Trophoblast cell (in vitro differentiated cells and primary cell): ENCODE measurements around the gene ZNF317.

ENCODE experiments used
- DNase-seq, 2 donors: peaks; one replicate each; pipeline ENCODE4 v3.0.0-alpha.2; 2016
- H2AFZ ChIP-seq: 2 replicates; pipeline ENCODE4 v1.6.1; 2013; ENCODE audit warnings: low read length, moderate library complexity, mild to moderate bottlenecking; ENCODE audit not compliant: insufficient read depth, poor library complexity
- H2AK5ac ChIP-seq: 2 replicates; pipeline ENCODE4 v1.6.1; 2013; ENCODE audit warnings: mild to moderate bottlenecking, low read length
- H2BK120ac ChIP-seq: 2 replicates; pipeline ENCODE4 v1.6.1; 2013; ENCODE audit warnings: low read length, mild to moderate bottlenecking, moderate library complexity; ENCODE audit not compliant: insufficient read depth, poor library complexity
- H2BK12ac ChIP-seq: 2 replicates; pipeline ENCODE4 v1.6.1; 2013; ENCODE audit warnings: mild to moderate bottlenecking, low read length, moderate library complexity
- H2BK5ac ChIP-seq: 2 replicates; pipeline ENCODE4 v1.6.1; 2013; ENCODE audit warnings: low read length, low read depth, moderate library complexity, mild to moderate bottlenecking; ENCODE audit not compliant: poor library complexity
- H3K14ac ChIP-seq: 2 replicates; pipeline ENCODE4 v1.6.1; 2013; ENCODE audit warnings: mild to moderate bottlenecking, low read length
- H3K18ac ChIP-seq: 2 replicates; pipeline ENCODE4 v1.6.1; 2013; ENCODE audit warnings: mild to moderate bottlenecking, low read length
- H3K23ac ChIP-seq: 2 replicates; pipeline ENCODE4 v1.6.1; 2013; ENCODE audit warnings: low read length
- H3K27ac ChIP-seq: 2 replicates; pipeline ENCODE4 v1.5.1; 2013; ENCODE audit warnings: low read depth, mild to moderate bottlenecking, inconsistent platforms, low read length, moderate library complexity
- H3K27me3 ChIP-seq: 2 replicates; pipeline ENCODE4 v1.6.1; 2013; ENCODE audit warnings: inconsistent platforms, mild to moderate bottlenecking, low read length, moderate library complexity; ENCODE audit not compliant: insufficient read depth
- H3K36me3 ChIP-seq, 2 experiments: 1 replicate in 1 of 2; 2 replicates in 1 of 2; pipeline ENCODE4 v1.6.1; 2013; ENCODE audit warnings: low read length in 2 of 2, mild to moderate bottlenecking in 2 of 2, moderate library complexity in 1 of 2; ENCODE audit not compliant: insufficient read depth in 2 of 2, control insufficient read depth in 1 of 2
- H3K4ac ChIP-seq: 2 replicates; pipeline ENCODE4 v1.6.1; 2013; ENCODE audit warnings: low read depth, mild to moderate bottlenecking, low read length, moderate library complexity
- H3K4me1 ChIP-seq, 2 experiments: 1 replicate in 1 of 2; 2 replicates in 1 of 2; pipeline ENCODE4 v1.6.1; 2013; ENCODE audit warnings: low read length in 2 of 2, mild to moderate bottlenecking in 2 of 2, moderate library complexity in 1 of 2; ENCODE audit not compliant: insufficient read depth in 2 of 2, control insufficient read depth in 1 of 2
- H3K4me2 ChIP-seq: 2 replicates; pipeline ENCODE4 v1.6.1; 2013; ENCODE audit warnings: inconsistent platforms, mild to moderate bottlenecking, low read length, moderate library complexity
- H3K4me3 ChIP-seq: 2 replicates; pipeline ENCODE4 v1.5.1; 2013; ENCODE audit warnings: mild to moderate bottlenecking, low read depth, low read length, inconsistent platforms
- H3K79me1 ChIP-seq: one replicate; pipeline ENCODE4 v1.6.1; 2013; ENCODE audit warnings: low read length
- H3K79me2 ChIP-seq: 2 replicates; pipeline ENCODE4 v1.6.1; 2013; ENCODE audit warnings: low read length, mild to moderate bottlenecking; ENCODE audit not compliant: control insufficient read depth, insufficient read depth, poor library complexity
- H3K9ac ChIP-seq: 2 replicates; pipeline ENCODE4 v1.6.1; 2013; ENCODE audit warnings: mild to moderate bottlenecking, low read length
- H3K9me3 ChIP-seq: 2 replicates; pipeline ENCODE4 v1.6.1; 2013; ENCODE audit warnings: low read depth, mild to moderate bottlenecking, control low read depth, inconsistent platforms, low read length; ENCODE audit not compliant: insufficient read depth
- H4K12ac ChIP-seq: 2 replicates; pipeline ENCODE4 v1.6.1; 2013; ENCODE audit warnings: low read depth, mild to moderate bottlenecking, low read length, moderate library complexity
- H4K8ac ChIP-seq: 2 replicates; pipeline ENCODE4 v1.6.1; 2013; ENCODE audit warnings: low read depth, mild to moderate bottlenecking, low read length, moderate library complexity
- H4K91ac ChIP-seq: one replicate; pipeline ENCODE4 v1.6.1; 2013; ENCODE audit warnings: low read depth, mild to moderate bottlenecking, low read length, moderate library complexity
- WGBS: extraction: QIAGEN DNeasy Blood & Tissue Kit; methylation state at CpG from one replicate; pipeline ENCODE4 v1.1.7; 2013; ENCODE audit warnings: missing lambda C conversion rate; ENCODE audit not compliant: insufficient read length, insufficient coverage; ENCODE audit errors: extremely low coverage; 5-methylcytosine and 5-hydroxymethylcytosine counted together

Gene ZNF317

GRCh38 chr19:9165261-9165660 is 25.1 kb downstream of the ZNF317 start:
- DNase-seq = no peak
- Histone ChIP-seq H2AK5ac (no peak overlapping the region), H4K91ac (no peak overlapping the region), H4K12ac (no peak overlapping the region), H3K18ac (no peak overlapping the region), H3K4me1 (no peaks in the 10 kb centered on the region), H3K23ac (no peak overlapping the region), H3K9me3 (peaks cover 12% of the 10 kb centered on the region), H3K14ac (no peak overlapping the region), H2BK120ac (no peak overlapping the region), H3K27ac (no peak overlapping the region), H3K79me1 (no peaks in the 10 kb centered on the region), H3K4ac (no peak overlapping the region), H3K36me3 (peaks cover 30 to 36% of the 10 kb centered on the region in 2 experiments), H3K79me2 (no peaks in the 10 kb centered on the region), H2AFZ (no peak overlapping the region), H4K8ac (no peak overlapping the region), H3K4me3 (no peak overlapping the region), H3K9ac (no peak overlapping the region), H2BK5ac (no peak overlapping the region), H3K4me2 (no peak overlapping the region), H2BK12ac (no peak overlapping the region), H3K27me3 (no peaks in the 10 kb centered on the region)
- no CpG with 5 or more reads among the region's 3 CpGs for WGBS

DNA sequence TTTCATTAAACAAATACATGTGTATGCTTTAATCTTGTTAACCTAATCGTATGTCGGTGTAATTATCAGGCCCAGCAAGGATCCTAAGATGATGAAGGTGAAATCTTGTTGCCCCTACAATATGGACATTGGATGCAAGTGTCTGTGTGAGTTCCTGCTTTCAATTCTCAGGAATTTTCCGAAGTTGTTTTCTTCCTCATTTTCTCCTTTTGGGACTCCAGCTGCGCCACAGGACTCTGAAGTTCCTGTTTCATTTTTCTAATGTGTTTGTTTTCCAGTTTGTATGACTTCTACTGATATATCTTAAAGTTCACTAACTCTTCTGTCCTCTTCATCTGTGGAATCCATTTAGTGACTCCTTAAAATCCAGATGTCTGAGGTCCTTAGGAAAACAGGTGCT is 26.6 kb downstream of the ZNF317 start:
- H3K14ac ChIP-seq = no peak overlapping the region
- H4K91ac ChIP-seq = no peak overlapping the region
- no peaks in the 10 kb centered on the region for H3K79me2 ChIP-seq

GRCh38 chr19:9171393-9171991 is 31.3 kb downstream of the ZNF317 start:
- H3K23ac ChIP-seq = no peak overlapping the region
- WGBS = no CpG with 5 or more reads among the region's 6 CpGs

More for the DNA sequence above, 26.6 kb downstream of the ZNF317 start:
- Histone ChIP-seq H3K23ac (no peak overlapping the region), H3K4me2 (no peak overlapping the region), H3K4me3 (no peak overlapping the region), H3K18ac (no peak overlapping the region), H2BK120ac (no peak overlapping the region), H3K4ac (no peak overlapping the region), H3K4me1 (no peaks in the 10 kb centered on the region), H4K8ac (no peak overlapping the region), H3K36me3 (peaks cover 14 to 20% of the 10 kb centered on the region in 2 experiments), H4K12ac (no peak overlapping the region), H3K27ac (no peak overlapping the region), H3K79me1 (no peaks in the 10 kb centered on the region), H3K27me3 (no peaks in the 10 kb centered on the region), H2BK5ac (no peak overlapping the region), H3K9ac (no peak overlapping the region), H2AK5ac (no peak overlapping the region), H2BK12ac (no peak overlapping the region), H3K9me3 (no peaks in the 10 kb centered on the region), H2AFZ (no peak overlapping the region)
- WGBS = no CpG with 5 or more reads among the region's 4 CpGs
- DNase-seq = no peak

DNA sequence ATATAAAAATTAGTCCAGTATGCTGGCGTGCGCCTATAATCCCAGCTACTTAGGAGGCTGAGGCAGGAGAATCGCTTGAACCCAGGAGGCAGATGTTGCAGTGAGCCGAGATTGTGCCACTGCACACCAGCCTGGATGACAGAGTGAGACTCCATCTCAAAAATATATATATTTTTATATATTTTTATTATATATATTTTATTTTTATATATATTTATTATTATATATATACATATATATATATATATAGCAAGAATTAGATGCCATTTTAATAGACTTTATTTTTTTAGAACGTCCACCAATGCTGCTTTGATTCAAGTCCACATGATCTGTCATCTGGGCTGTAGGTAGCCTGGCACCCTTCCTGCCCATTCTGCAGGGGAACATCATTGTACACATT is 35.1 kb downstream of the ZNF317 start:
- Histone ChIP-seq H3K27me3 (no peaks in the 10 kb centered on the region), H2BK5ac (no peak overlapping the region), H3K79me2 (no peaks in the 10 kb centered on the region), H3K4ac (no peak overlapping the region), H3K18ac (no peak overlapping the region), H3K27ac (no peak overlapping the region), H3K14ac (no peak overlapping the region), H3K4me3 (no peak overlapping the region), H4K91ac (no peak overlapping the region), H3K36me3 (no peaks in the 10 kb centered on the region), H2BK120ac (no peak overlapping the region), H3K23ac (no peak overlapping the region), H4K8ac (no peak overlapping the region), H3K4me2 (no peak overlapping the region), H2AK5ac (no peak overlapping the region), H2BK12ac (no peak overlapping the region), H3K4me1 (no peaks in the 10 kb centered on the region), H4K12ac (no peak overlapping the region), H3K9ac (no peak overlapping the region), H2AFZ (no peak overlapping the region), H3K79me1 (no peaks in the 10 kb centered on the region), H3K9me3 (peaks cover 6% of the 10 kb centered on the region)
- no CpG with 5 or more reads among the region's 5 CpGs for WGBS
- DNase-seq = no peak

More at GRCh38 chr19:9171393-9171991, 31.3 kb downstream of the ZNF317 start:
- H4K8ac ChIP-seq = no peak overlapping the region
- no peaks in the 10 kb centered on the region for H3K79me1 ChIP-seq
- H3K79me2 ChIP-seq = no peaks in the 10 kb centered on the region
- H3K27me3 ChIP-seq = no peaks in the 10 kb centered on the region
- no peak overlapping the region for H3K9ac ChIP-seq
- H2AFZ ChIP-seq = no peak overlapping the region
- no peaks in the 10 kb centered on the region for H3K4me1 ChIP-seq
- H2BK120ac ChIP-seq = no peak overlapping the region
- H3K18ac ChIP-seq = no peak overlapping the region
- no peak overlapping the region for H4K12ac ChIP-seq
- H3K36me3 ChIP-seq = no peaks in the 10 kb centered on the region
- H3K27ac ChIP-seq = no peak overlapping the region
- H3K9me3 ChIP-seq = peaks cover 5% of the 10 kb centered on the region
- H2BK12ac ChIP-seq = no peak overlapping the region
- H4K91ac ChIP-seq = no peak overlapping the region
- DNase-seq = no peak
- no peak overlapping the region for H3K14ac ChIP-seq
- no peak overlapping the region for H3K4me2 ChIP-seq
- H2AK5ac ChIP-seq = no peak overlapping the region
- H2BK5ac ChIP-seq = no peak overlapping the region
- no peak overlapping the region for H3K4ac ChIP-seq
- no peak overlapping the region for H3K4me3 ChIP-seq
